Muscle of leg (tissue), 11 donors: ENCODE results near the gene SNTG2. TPM values are rescaled to one million over a fixed set of nuclear protein-coding genes. Genes with fewer than 3 reads are reported as not detected.

Experiments
- DNase-seq: peaks from one replicate; pipeline ENCODE4 v3.0.0; 2013
- H3K27ac ChIP-seq: one replicate; pipeline ENCODE4 v1.5.1; 2013; ENCODE audit warnings: mild to moderate bottlenecking, low read length, control low read depth
- H3K27me3 ChIP-seq: one replicate; pipeline ENCODE4 v1.6.1; 2013; ENCODE audit warnings: low read length; ENCODE audit not compliant: control insufficient read depth, insufficient read depth
- H3K36me3 ChIP-seq: one replicate; pipeline ENCODE4 v1.6.1; 2013; ENCODE audit warnings: low read length; ENCODE audit not compliant: control insufficient read depth, insufficient read depth
- H3K4me1 ChIP-seq: one replicate; pipeline ENCODE4 v1.6.1; 2013; ENCODE audit warnings: low read length; ENCODE audit not compliant: control insufficient read depth, insufficient read depth
- H3K4me3 ChIP-seq: one replicate; pipeline ENCODE4 v1.5.1; 2013; ENCODE audit warnings: low read length, control low read depth
- H3K9me3 ChIP-seq: replicated peaks from 2 replicates; pipeline ENCODE4 v1.6.1; 2013; ENCODE audit warnings: low read depth, low read length; ENCODE audit not compliant: control insufficient read depth
- WGBS: methylation state at CpG from one replicate; pipeline ENCODE4 v1.1.5; 2013; ENCODE audit warnings: missing lambda C conversion rate; ENCODE audit not compliant: insufficient coverage; 5-methylcytosine and 5-hydroxymethylcytosine counted together
- polyA plus RNA-seq, 8 donors: library from polyadenylated mRNA; unstranded; fragments of 120-200 nt; gene quantifications; one replicate each; pipeline versions ENCODE4 v1.2.1 to v1.2.3, GENCODE V29; 2013; ENCODE audit warnings: inconsistent platforms in 1 of 8, low replicate concordance in 1 of 8; ENCODE audit not compliant: insufficient read length in 8 of 8, insufficient read depth in 1 of 8
- total RNA-seq: library from RNA; stranded (reverse); fragments of 120-200 nt; gene quantifications from one replicate; pipeline ENCODE4 v1.2.4, GENCODE V29; 2013

The SNTG2 gene
- total and polyA plus RNA-seq, 9 donors: 0.20 to 0.41 (median 0.31) TPM; not detected in 4

DNA sequence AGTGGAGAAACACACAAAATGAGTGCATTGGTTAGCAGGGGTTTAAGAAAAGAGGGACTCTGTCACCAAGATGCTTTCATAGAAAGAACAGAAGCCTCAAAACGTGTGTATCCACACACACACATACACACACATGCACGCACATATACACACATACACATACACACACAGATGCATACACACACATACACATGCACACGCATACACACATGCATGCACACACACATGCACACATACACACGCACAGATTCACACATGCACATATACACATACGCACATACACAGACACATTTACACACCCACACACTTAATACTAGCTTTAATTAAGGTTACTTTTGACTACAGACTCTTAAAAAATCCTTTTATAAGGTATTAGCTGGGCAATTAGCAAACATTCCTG lies 378.0 kb downstream of the SNTG2 start:
- no peaks in the 10 kb centered on the region for H3K27me3 ChIP-seq
- H3K27ac ChIP-seq: no peak overlapping the region
- DNase-seq: no peak
- WGBS: 70% methylated on average over 3 of the region's 5 CpGs
- no peaks in the 10 kb centered on the region for H3K4me1 ChIP-seq
- H3K9me3 ChIP-seq: no peaks in the 10 kb centered on the region
- no peak overlapping the region for H3K4me3 ChIP-seq
- H3K36me3 ChIP-seq: no peaks in the 10 kb centered on the region

- no peaks in the 10 kb centered on the region for H3K36me3 ChIP-seq
- no peak overlapping the region for H3K27ac ChIP-seq
- H3K4me1 ChIP-seq: no peaks in the 10 kb centered on the region
- no peak overlapping the region for H3K4me3 ChIP-seq
- H3K9me3 ChIP-seq: no peaks in the 10 kb centered on the region
- peaks cover 3% of the 10 kb centered on the region for H3K27me3 ChIP-seq
- no peak for DNase-seq
- WGBS: 64% methylated on average over 10 of the region's 10 CpGs
These were observed 388.9 kb downstream of the SNTG2 start for GRCh38 chr2:1339388-1340140.

DNA sequence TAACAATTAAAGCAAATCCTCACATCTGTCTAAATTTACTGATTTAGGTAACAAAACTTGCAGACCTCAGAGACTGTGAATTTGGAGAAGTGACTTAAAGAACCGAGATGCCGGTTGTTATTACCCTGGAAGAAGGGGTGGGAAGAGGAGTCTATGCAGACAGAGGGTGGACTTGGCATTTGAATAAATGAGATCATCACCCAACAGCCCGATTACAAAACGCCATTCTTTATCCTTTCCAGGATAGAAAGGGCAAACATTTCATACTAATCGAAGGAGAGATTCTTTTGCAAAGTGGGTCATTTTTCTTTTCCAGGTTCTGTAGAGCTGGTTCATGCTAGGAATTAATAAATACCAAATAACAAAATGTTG lies 389.5 kb downstream of the SNTG2 start:
- Histone ChIP-seq H3K27ac (no peak overlapping the region), H3K4me3 (no peak overlapping the region), H3K36me3 (no peaks in the 10 kb centered on the region), H3K4me1 (no peaks in the 10 kb centered on the region), H3K9me3 (no peaks in the 10 kb centered on the region), H3K27me3 (peaks cover 3% of the 10 kb centered on the region)
- no CpG with 5 or more reads among the region's 5 CpGs for WGBS
- no peak for DNase-seq

DNA sequence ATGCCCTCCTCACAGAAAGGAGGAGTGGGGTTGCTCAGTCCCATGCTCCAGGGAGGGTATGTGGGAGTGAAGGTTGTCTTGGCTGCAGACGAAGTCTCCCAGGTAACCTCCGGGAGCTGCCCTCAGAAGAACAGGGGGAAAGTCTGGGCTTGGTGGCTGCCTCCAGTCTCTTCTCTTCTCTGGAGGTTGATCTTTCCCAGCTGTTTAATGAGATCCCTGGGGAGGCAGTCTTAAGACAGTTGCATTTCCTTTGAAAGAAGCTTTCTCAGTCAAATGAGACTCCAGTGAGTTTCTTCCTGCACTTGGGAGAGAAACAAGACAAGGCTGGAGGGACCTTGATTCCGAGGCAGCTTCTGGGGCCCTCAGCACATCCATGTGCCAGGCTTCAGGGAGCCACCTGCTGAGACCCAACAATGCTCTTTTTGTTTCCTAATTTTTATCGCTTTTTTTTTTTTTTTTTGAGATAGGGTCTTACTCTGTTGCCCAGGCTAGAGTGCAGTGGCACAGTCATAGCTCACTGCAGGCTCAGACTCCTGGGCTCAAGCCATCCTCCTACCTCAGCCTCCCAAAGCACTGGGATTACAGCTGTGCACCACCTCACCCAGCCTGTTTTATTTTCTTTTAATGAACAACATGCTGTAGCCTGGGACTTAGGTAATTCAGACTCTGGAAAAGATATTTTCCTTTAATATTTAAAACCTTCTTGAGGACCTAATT lies 390.9 kb downstream of the SNTG2 start:
- Histone ChIP-seq H3K27me3 (peaks cover 3% of the 10 kb centered on the region), H3K4me1 (no peaks in the 10 kb centered on the region), H3K9me3 (no peaks in the 10 kb centered on the region), H3K27ac (no peak overlapping the region), H3K36me3 (no peaks in the 10 kb centered on the region), H3K4me3 (no peak overlapping the region)
- 38% methylated on average over 4 of the region's 4 CpGs for WGBS
- peak; percentile 32 for DNase-seq

DNA sequence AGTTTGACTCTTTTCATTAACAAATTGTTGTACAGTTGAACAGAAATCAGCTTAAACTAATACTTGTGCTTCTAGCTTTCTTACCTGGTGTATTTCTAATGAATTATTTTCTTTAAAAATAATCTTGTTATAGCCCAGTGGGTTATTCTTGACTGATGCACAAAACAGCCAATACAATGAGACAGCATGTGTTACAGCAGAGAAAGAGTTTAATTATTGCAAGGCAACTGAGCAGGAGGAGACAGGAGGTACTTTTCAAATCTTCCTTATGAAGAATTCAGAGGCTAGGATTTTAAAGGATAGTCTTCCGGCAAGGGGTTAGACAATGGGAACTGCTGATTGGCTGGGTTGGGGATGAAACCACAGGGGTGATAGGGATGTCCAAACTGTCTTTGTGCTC lies 398.1 kb downstream of the SNTG2 start:
- no peaks in the 10 kb centered on the region for H3K36me3 ChIP-seq
- peaks cover 15% of the 10 kb centered on the region for H3K9me3 ChIP-seq
- H3K27me3 ChIP-seq: no peaks in the 10 kb centered on the region
- no peak overlapping the region for H3K27ac ChIP-seq
- no peaks in the 10 kb centered on the region for H3K4me1 ChIP-seq
- DNase-seq: no peak
- no peak overlapping the region for H3K4me3 ChIP-seq
- WGBS: 100% methylated on average over 1 of the region's 1 CpG

- Histone ChIP-seq H3K4me3 (no peak overlapping the region), H3K27ac (no peak overlapping the region), H3K36me3 (no peaks in the 10 kb centered on the region), H3K27me3 (no peaks in the 10 kb centered on the region), H3K4me1 (no peaks in the 10 kb centered on the region), H3K9me3 (peaks cover 15% of the 10 kb centered on the region)
- 60% methylated on average over 2 of the region's 5 CpGs for WGBS
- DNase-seq: no peak
These were observed 399.5 kb downstream of the SNTG2 start for GRCh38 chr2:1350111-1350510.

DNA sequence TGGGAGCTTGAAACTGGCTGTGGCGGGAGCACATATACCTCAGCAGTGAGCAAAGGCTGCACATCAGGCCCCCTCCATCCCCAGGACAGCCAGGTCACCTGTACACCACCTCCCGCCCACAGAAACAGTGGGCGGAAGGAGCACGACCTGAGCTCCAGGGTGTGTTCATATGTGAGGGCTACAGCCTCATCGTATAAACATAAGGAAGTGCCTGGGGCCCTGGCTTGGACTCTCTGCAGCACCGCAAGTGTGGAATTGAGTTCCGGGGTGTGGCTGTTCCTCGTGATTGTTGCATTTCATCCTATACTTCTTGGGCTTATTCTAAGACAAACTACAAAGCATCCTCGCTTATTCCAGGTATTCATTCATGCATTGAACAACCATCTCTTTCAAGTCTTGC lies 402.5 kb downstream of the SNTG2 start:
- Histone ChIP-seq H3K4me3 (no peak overlapping the region), H3K9me3 (peaks cover 12% of the 10 kb centered on the region), H3K4me1 (no peaks in the 10 kb centered on the region), H3K27me3 (no peaks in the 10 kb centered on the region), H3K36me3 (no peaks in the 10 kb centered on the region), H3K27ac (no peak overlapping the region)
- WGBS: 88% methylated on average over 7 of the region's 9 CpGs
- no peak for DNase-seq

GRCh38 chr2:1353543-1353942 lies 402.9 kb downstream of the SNTG2 start:
- Histone ChIP-seq H3K27ac (no peak overlapping the region), H3K4me3 (no peak overlapping the region), H3K27me3 (no peaks in the 10 kb centered on the region), H3K9me3 (peaks cover 7% of the 10 kb centered on the region), H3K36me3 (no peaks in the 10 kb centered on the region), H3K4me1 (no peaks in the 10 kb centered on the region)
- 84% methylated on average over 8 of the region's 10 CpGs for WGBS
- DNase-seq: no peak

DNA sequence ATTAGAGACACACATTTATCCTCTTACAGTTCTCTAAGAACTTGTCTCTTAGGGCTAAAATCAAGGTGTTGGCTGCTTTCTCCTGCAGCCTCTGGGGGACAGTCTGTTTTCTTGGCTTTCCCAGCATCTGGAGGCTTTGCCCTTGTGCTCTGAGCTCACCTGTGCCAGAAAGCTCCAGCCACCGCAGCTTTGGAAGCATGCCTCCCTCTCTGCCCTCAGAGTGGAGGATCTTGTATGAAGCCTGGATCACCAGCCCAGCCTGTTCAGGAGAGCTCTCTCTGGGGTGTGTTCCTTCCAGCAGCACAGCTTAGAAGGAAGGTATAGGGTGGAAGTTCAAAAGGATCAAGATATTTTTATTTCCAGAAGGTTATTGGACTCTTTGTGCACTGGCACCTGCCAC lies 409.5 kb downstream of the SNTG2 start:
- H3K4me3 ChIP-seq: no peak overlapping the region
- no peaks in the 10 kb centered on the region for H3K4me1 ChIP-seq
- no peak overlapping the region for H3K27ac ChIP-seq
- no peaks in the 10 kb centered on the region for H3K36me3 ChIP-seq
- no peaks in the 10 kb centered on the region for H3K9me3 ChIP-seq
- no peak for DNase-seq
- no peaks in the 10 kb centered on the region for H3K27me3 ChIP-seq
- WGBS: 67% methylated on average over 1 of the region's 1 CpG

DNA sequence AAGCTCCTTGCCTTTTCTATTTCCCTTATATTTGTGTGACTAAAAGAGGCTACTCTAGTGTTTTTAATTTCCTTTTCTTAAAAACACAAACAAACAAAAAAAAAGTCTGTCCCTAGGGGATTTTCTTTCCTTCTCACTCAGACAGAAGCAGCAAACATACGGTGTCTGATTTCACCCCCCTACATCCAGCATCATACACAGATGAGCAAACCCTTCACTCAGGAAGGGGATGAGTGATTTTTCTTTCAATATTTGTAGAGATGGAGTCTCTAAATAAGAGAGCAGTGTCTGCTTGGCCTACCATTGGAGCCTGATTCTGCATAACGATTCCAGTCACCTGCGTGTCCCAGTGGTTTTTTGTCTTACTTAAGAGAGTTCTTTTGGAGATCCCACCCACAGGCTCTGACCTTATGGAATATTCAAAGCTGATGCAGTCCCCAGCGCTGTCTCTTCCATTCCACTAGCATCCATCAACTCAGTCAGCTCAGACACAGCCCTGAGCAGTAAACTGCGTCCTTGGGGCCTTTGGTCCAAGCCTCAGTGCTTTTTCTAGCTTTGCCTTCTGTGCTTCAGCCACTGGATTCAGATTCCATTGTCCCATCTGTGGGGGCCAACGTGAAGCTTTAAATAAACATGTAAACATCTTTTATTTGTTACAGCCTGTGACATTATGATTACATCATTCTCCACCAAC lies 410.1 kb downstream of the SNTG2 start:
- no peaks in the 10 kb centered on the region for H3K36me3 ChIP-seq
- no peak for DNase-seq
- H3K4me1 ChIP-seq: no peaks in the 10 kb centered on the region
- no peak overlapping the region for H3K4me3 ChIP-seq
- no peaks in the 10 kb centered on the region for H3K27me3 ChIP-seq
- no peak overlapping the region for H3K27ac ChIP-seq
- no peaks in the 10 kb centered on the region for H3K9me3 ChIP-seq
- 74% methylated on average over 2 of the region's 6 CpGs for WGBS
